IMR-90 (cell line): ENCODE measurements around the gene MRPL4. TPM values are rescaled to one million over a fixed set of nuclear protein-coding genes. Genes with fewer than 3 reads are reported as not detected.

Experiments used
- ATAC-seq: fragments of 200-7000 bp; cut with Tn5 transposase; 2 replicates; pipeline ENCODE4 v1.9.1; 2020; ENCODE audit warnings: low read depth, mild to moderate bottlenecking, moderate library complexity
- BruUV-seq: library from RNA; stranded (reverse); fragments of 400-500 nt; replicated peaks from 2 replicates; lab custom pipeline; 2021; lab: Mats Ljungman, UMichigan
- CTCF ChIA-PET: fragments of 300-600 bp; formaldehyde crosslinking; extraction: SDS; loops from one replicate; lab custom pipeline; 2021; ENCODE audit warnings: antibody characterized with exemption; lab: Yijun Ruan, JAX
- POLR2A ChIA-PET: fragments of 300-600 bp; sonication (Branson Sonifier 250); formaldehyde crosslinking; loops from one replicate; lab custom pipeline; 2022; ENCODE audit warnings: antibody characterized with exemption; ENCODE audit not compliant: unreplicated experiment; lab: Charles Lee
- DNase-seq: peaks from one replicate; pipeline ENCODE4 v3.0.0; 2013
- H2AFZ ChIP-seq: replicated peaks from 2 replicates; pipeline ENCODE3; 2013; ENCODE audit warnings: low read length, mild to moderate bottlenecking; ENCODE audit not compliant: poor library complexity
- H2AK5ac ChIP-seq: 2 replicates; pipeline ENCODE4 v1.6.1; 2013; ENCODE audit warnings: low read depth, low read length, inconsistent platforms
- H2AK9ac ChIP-seq: replicated peaks from 2 replicates; pipeline ENCODE3; 2013; ENCODE audit warnings: mild to moderate bottlenecking, low read depth, low read length, moderate library complexity; ENCODE audit not compliant: poor library complexity
- H2BK120ac ChIP-seq: 2 replicates; pipeline ENCODE4 v1.6.1; 2013; ENCODE audit warnings: low read depth, low read length, inconsistent platforms
- H2BK15ac ChIP-seq: 3 replicates; pipeline ENCODE4 v1.6.1; 2013; ENCODE audit warnings: low read depth, low read length, inconsistent platforms
- H2BK20ac ChIP-seq: 2 replicates; pipeline ENCODE4 v1.6.1; 2013; ENCODE audit warnings: low read depth, mild to moderate bottlenecking, inconsistent platforms, low read length, moderate library complexity
- H2BK5ac ChIP-seq: 2 replicates; pipeline ENCODE4 v1.6.1; 2013; ENCODE audit warnings: mild to moderate bottlenecking, low read depth, low read length, inconsistent platforms; ENCODE audit not compliant: poor library complexity, severe bottlenecking
- H3K14ac ChIP-seq: replicated peaks from 2 replicates; pipeline ENCODE4 v1.6.1; 2013; ENCODE audit warnings: low read depth, low read length, inconsistent platforms
- H3K18ac ChIP-seq: 2 replicates; pipeline ENCODE4 v1.6.1; 2013; ENCODE audit warnings: low read depth, low read length, control low read depth
- H3K23ac ChIP-seq: 2 replicates; pipeline ENCODE4 v1.6.1; 2013; ENCODE audit warnings: low read depth, low read length, inconsistent platforms
- H3K27ac ChIP-seq: 2 replicates; pipeline ENCODE4 v1.5.1; 2013; ENCODE audit warnings: mild to moderate bottlenecking, control low read depth, low read length; ENCODE audit not compliant: insufficient read depth
- H3K27me3 ChIP-seq: 2 replicates; pipeline ENCODE4 v1.6.1; 2013; ENCODE audit warnings: low read length; ENCODE audit not compliant: control insufficient read depth, insufficient read depth
- H3K36me3 ChIP-seq: 2 replicates; pipeline ENCODE4 v1.6.1; 2013; ENCODE audit warnings: low read length, mixed read lengths; ENCODE audit not compliant: control insufficient read depth, insufficient read depth
- H3K4ac ChIP-seq: 2 replicates; pipeline ENCODE4 v1.6.1; 2013; ENCODE audit warnings: low read depth, low read length, inconsistent platforms
- H3K4me1 ChIP-seq: 2 replicates; pipeline ENCODE4 v1.6.1; 2013; ENCODE audit warnings: low read length, mixed read lengths; ENCODE audit not compliant: control insufficient read depth, insufficient read depth
- H3K4me2 ChIP-seq: 2 replicates; pipeline ENCODE4 v1.6.1; 2013; ENCODE audit warnings: low read depth, mild to moderate bottlenecking, control low read depth, low read length, moderate library complexity
- H3K4me3 ChIP-seq: 2 replicates; pipeline ENCODE4 v1.5.1; 2013; ENCODE audit warnings: low read depth, mild to moderate bottlenecking, control low read depth, low read length, moderate library complexity; ENCODE audit not compliant: insufficient read depth
- H3K56ac ChIP-seq: 2 replicates; pipeline ENCODE4 v1.6.1; 2013; ENCODE audit warnings: low read length, inconsistent platforms; ENCODE audit not compliant: insufficient read depth; ENCODE audit errors: extremely low read depth
- H3K79me1 ChIP-seq, 2 experiments: 2 replicates each; pipeline ENCODE4 v1.6.1; 2013; ENCODE audit warnings: low read length in 2 of 2, inconsistent platforms in 1 of 2, low read depth in 1 of 2
- H3K9ac ChIP-seq: 2 replicates; pipeline ENCODE4 v1.6.1; 2013; ENCODE audit warnings: low read depth, low read length, control low read depth
- H3K9me1 ChIP-seq: 2 replicates; pipeline ENCODE4 v1.6.1; 2013; ENCODE audit warnings: low read length, inconsistent platforms; ENCODE audit not compliant: insufficient read depth
- H3K9me3 ChIP-seq: 2 replicates; pipeline ENCODE4 v1.6.1; 2013; ENCODE audit warnings: low read length; ENCODE audit not compliant: control insufficient read depth, insufficient read depth
- H4K20me1 ChIP-seq: 2 replicates; pipeline ENCODE4 v1.6.1; 2013; ENCODE audit warnings: low read length, inconsistent platforms; ENCODE audit not compliant: insufficient read depth
- H4K5ac ChIP-seq: 2 replicates; pipeline ENCODE4 v1.6.1; 2013; ENCODE audit warnings: mild to moderate bottlenecking, low read depth, low read length, control low read depth
- H4K8ac ChIP-seq, 2 experiments: 2 replicates each; pipeline ENCODE4 v1.6.1; 2013; ENCODE audit warnings: low read depth in 2 of 2, low read length in 2 of 2, control low read depth in 1 of 2, inconsistent platforms in 1 of 2
- H4K91ac ChIP-seq: 2 replicates; pipeline ENCODE4 v1.6.1; 2013; ENCODE audit warnings: low read depth, low read length, inconsistent platforms; ENCODE audit not compliant: insufficient read depth
- CHD1 ChIP-seq: IDR thresholded peaks from 2 replicates; pipeline ENCODE4 v1.6.1; 2012; ENCODE audit warnings: low read depth, low read length, improper control_type of control experiment
- NFE2L2 ChIP-seq: fragments of 150-350 bp; IDR thresholded peaks from 2 replicates; pipeline ENCODE4 v1.6.1; 2016; ENCODE audit warnings: low read depth, mild to moderate bottlenecking, low read length
- WGBS, 2 experiments: methylation state at CpG; one replicate each; pipeline versions ENCODE4 v1.1.5 to v1.1.7; 2013; ENCODE audit warnings: missing lambda C conversion rate in 2 of 2; ENCODE audit not compliant: insufficient read length in 1 of 2; ENCODE audit errors: extremely low coverage in 2 of 2; 5-methylcytosine and 5-hydroxymethylcytosine counted together
- dilution Hi-C: fragments of 300-500 bp; cut with HindIII; formaldehyde crosslinking; loops from one replicate; pipeline ENCODE4 v1.14.3; 2018; ENCODE audit warnings: low sequenced_read_pairs; ENCODE audit not compliant: unreplicated experiment
- in situ Hi-C: fragments of 300-500 bp; cut with MboI; formaldehyde crosslinking; loops from 3 replicates; pipeline ENCODE4 v1.14.3; 2019; ENCODE audit warnings: low sequenced_read_pairs, inconsistent platforms, mixed read lengths
- intact Hi-C: fragments of 100-400 bp; cut with micrococcal nuclease; formaldehyde crosslinking; loops from 2 replicates; pipeline ENCODE4 v1.10.0; 2022
- polyA plus RNA-seq, 3 experiments: library from polyadenylated mRNA; depleted of rRNA; stranded (reverse); fragments of >200 nt; gene quantifications; 2 replicates each; pipeline ENCODE4 v1.2.3, GENCODE V29; 2012; ENCODE audit warnings: low replicate concordance in 1 of 3
- total RNA-seq: library from RNA; depleted of rRNA; stranded (reverse); fragments of >200 nt; gene quantifications from 2 replicates; pipeline ENCODE4 v1.2.3, GENCODE V29; 2012

The MRPL4 gene
- total and polyA plus RNA-seq, 2 of the 4 experiments (the other 2 are of a cell fraction): 32.8 to 108 TPM

- 38% methylated on average over 4 of the region's 6 CpGs; no CpG with 5 or more reads in 1 of the 2 experiments for WGBS, 2 experiments
- Histone ChIP-seq H3K9me3 (no peaks in the 10 kb centered on the region), H3K14ac (peak overlapping the region; percentile 81; the same call in 1 of the 2 replicates), H2AK5ac (peak overlapping the region; percentile 84), H2AK9ac (peak overlapping the region; percentile 97), H3K4me2 (peak overlapping the region; percentile 58), H2BK5ac (peak overlapping the region; percentile 91), H4K91ac (peak overlapping the region; percentile 79), H3K79me1 (peaks cover 29 to 86% of the 10 kb centered on the region in 2 experiments; a peak in 3 of 4 replicates), H3K18ac (peak overlapping the region; percentile 61), H3K27ac (peak overlapping the region; percentile 95), H4K20me1 (peaks cover 32% of the 10 kb centered on the region), H3K36me3 (peaks cover 37% of the 10 kb centered on the region), H3K4ac (peak overlapping the region; percentile 93), H2BK20ac (peak overlapping the region; percentile 79), H3K9me1 (peaks cover 25% of the 10 kb centered on the region), H3K27me3 (no peaks in the 10 kb centered on the region), H2BK120ac (peak overlapping the region; percentile 92), H4K8ac (peak overlapping the region; percentile 2 to 87), H3K56ac (peak overlapping the region; percentile 5), H3K4me1 (peaks cover 25% of the 10 kb centered on the region), H2AFZ (peak overlapping the region; percentile 89), H3K4me3 (no peak overlapping the region), H4K5ac (peak overlapping the region; percentile 66), H3K9ac (peak overlapping the region; percentile 19), H2BK15ac (peak overlapping the region; percentile 79; the same call in 2 of the 3 replicates), H3K23ac (peak overlapping the region; percentile 79; the same call in 1 of the 2 replicates)
- no peak for DNase-seq
- no peak for ATAC-seq
- ChIA-PET POLR2A (interaction anchor here (0.5 kb wide), 1 partner anchor 48 kb away, joined by 5 read pairs; no protein-coding TSS in a partner anchor), CTCF (no interaction called here)
- TF ChIP-seq NFE2L2 (no peak), CHD1 (0 out of 2 replicates have a peak, but pooled peaks have one; percentile 35)
- intact Hi-C loops: no loop called here
- in situ Hi-C loops: no loop called here
- dilution Hi-C loops: no loop called here
- no TSS peak for BruUV-seq
These were observed 26.0 kb upstream of the MRPL4 start for GRCh38 chr19:10226021-10226375.
